Stimulated activated naive CD8-positive, alpha-beta T cell treated with anti-CD3 and anti-CD28 coated beads, Interleukin-15, Interleukin-2, amounts not matched to agents 100 ng/mL and 50 ng/mL, for 24 hours (primary cell): ENCODE data around the gene RNU6-9.

ENCODE experiments used
- H3K27ac Mint-ChIP-seq: one replicate; pipeline ENCODE4 v1.8.0; 2021; ENCODE audit warnings: mild to moderate bottlenecking, mixed read lengths
- H3K27me3 Mint-ChIP-seq: one replicate; pipeline ENCODE4 v1.8.0; 2021; ENCODE audit warnings: mixed read lengths
- H3K36me3 Mint-ChIP-seq: one replicate; pipeline ENCODE4 v1.8.0; 2021; ENCODE audit warnings: low read depth, mixed read lengths
- H3K4me1 Mint-ChIP-seq: one replicate; pipeline ENCODE4 v1.8.0; 2021; ENCODE audit warnings: low read depth, mixed read lengths
- H3K4me3 Mint-ChIP-seq: one replicate; pipeline ENCODE4 v1.8.0; 2021; ENCODE audit warnings: mild to moderate bottlenecking, mixed read lengths
- H3K9me3 Mint-ChIP-seq: one replicate; pipeline ENCODE4 v1.8.0; 2021; ENCODE audit warnings: mixed read lengths

Gene RNU6-9

DNA sequence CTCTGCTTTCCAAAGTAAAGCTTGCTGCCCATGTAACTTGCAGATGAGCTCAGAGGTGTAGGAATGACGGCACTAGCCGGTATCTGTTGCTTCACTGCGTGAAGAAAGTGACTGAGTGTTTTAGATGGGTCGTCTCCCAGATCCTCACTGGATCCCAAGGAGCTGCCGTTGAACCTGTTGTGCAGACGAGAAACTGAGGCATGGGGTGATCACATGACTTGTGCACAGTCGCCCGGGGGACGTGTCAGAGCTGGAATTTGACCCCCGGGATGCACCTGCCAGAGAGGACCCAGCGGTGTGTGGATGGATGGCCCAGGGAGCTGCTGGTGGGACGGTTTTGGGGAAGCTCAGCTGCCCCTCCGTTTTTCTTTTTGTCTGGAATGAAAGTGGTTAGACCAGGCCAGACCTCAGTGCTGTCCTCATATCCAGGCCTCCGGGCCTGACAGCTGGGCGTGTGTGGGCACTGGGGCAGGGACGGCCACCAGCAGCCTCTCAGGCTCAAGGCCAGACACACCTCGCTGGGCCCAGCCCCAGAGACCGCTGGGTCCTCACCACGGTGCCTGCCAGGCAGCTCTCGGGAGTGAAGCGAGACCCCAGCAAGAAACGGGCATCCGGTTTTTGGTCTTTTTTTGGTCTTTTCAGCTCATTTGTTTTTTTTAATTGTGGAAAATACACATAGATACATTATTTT, 45.1 kb downstream of the RNU6-9 start:
- H3K36me3 Mint-ChIP-seq: peaks cover 4% of the 10 kb centered on the region
- H3K4me3 Mint-ChIP-seq: no peak overlapping the region
- peaks cover 5% of the 10 kb centered on the region for H3K27me3 Mint-ChIP-seq
- no peaks in the 10 kb centered on the region for H3K9me3 Mint-ChIP-seq
- no peak overlapping the region for H3K27ac Mint-ChIP-seq
- peaks cover 34% of the 10 kb centered on the region for H3K4me1 Mint-ChIP-seq

DNA sequence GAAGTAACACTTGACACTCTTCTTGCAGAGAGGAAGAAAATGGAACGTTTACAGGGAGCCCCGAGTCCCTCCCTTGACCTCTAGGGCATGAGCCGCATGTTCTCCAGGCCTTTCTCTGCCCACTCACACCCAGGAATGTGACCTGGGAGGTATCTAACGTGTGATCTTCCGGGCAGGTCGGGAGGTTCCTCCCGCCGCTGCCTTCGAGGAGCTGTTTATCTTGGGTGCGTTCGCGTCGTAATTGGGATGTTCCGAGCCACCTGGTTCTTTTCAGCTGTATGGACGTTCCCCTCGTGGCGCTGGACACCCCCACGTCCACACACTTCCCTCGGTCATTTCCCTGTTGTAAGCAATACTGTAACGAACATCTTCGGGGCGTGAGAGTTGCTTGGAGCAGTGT, 46.2 kb downstream of the RNU6-9 start:
- Mint-ChIP-seq H3K27ac (no peak overlapping the region), H3K27me3 (peaks cover 5% of the 10 kb centered on the region), H3K4me3 (no peak overlapping the region), H3K4me1 (peaks cover 34% of the 10 kb centered on the region), H3K9me3 (no peaks in the 10 kb centered on the region), H3K36me3 (peaks cover 4% of the 10 kb centered on the region)

DNA sequence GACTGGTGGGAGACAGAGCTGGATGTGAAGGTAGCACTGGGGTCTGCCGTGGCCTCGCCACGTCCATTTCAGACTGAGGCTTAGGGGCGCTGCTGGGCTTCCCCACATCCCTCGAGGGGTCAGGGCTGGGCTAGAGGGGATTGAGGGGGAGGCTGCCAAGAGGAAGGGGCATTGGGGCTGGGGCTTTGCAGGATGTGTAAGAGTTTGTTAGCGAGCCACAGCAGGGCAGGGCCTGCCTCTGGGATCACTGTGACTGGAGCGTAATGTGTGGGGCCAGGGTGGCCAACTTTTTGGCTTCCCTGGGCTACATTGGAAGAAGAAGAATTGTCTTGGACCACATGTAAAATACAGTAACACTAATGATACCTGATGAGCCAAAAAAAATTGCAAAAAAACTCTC, 46.6 kb downstream of the RNU6-9 start:
- H3K36me3 Mint-ChIP-seq: peaks cover 4% of the 10 kb centered on the region
- peaks cover 5% of the 10 kb centered on the region for H3K27me3 Mint-ChIP-seq
- peaks cover 34% of the 10 kb centered on the region for H3K4me1 Mint-ChIP-seq
- H3K4me3 Mint-ChIP-seq: peak overlapping the region; percentile 70
- H3K27ac Mint-ChIP-seq: peak overlapping the region; percentile 47
- no peaks in the 10 kb centered on the region for H3K9me3 Mint-ChIP-seq

DNA sequence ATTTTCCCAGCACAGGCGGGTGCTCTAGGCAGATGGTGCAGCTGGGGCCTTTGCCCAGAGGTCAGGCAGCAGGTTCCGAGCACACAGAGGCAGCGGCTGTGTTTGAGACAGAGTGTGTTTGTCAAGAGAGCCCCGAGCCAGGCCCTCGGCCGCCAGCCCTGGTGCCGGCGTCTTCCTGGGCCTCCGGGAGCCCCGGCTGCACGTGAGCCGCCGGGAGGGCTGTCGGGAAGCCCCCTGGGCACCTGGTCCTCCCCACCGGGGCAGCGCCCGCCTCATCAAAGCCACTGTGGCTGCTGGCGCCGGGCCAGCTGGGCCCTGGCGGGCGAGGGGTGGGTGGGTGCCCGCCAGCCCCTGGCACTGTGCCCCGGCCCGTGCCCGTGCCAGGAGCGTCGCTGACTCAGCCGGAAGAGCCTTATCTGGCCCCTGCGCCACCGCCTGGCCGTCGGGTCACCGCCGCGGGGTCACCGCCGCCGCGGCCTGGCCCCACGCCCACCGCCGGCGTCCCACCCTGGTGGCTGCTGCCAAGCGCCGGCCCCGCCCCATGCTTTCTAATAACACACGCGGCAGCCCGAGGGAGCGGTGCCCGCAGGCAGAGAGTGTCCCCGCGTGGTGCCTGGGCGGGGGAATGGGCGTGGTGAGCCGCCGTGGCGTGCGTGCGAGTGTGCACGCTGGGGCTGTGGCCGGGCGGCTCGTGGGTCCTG, 47.5 kb downstream of the RNU6-9 start:
- peak overlapping the region; percentile 73 for H3K4me3 Mint-ChIP-seq

DNA sequence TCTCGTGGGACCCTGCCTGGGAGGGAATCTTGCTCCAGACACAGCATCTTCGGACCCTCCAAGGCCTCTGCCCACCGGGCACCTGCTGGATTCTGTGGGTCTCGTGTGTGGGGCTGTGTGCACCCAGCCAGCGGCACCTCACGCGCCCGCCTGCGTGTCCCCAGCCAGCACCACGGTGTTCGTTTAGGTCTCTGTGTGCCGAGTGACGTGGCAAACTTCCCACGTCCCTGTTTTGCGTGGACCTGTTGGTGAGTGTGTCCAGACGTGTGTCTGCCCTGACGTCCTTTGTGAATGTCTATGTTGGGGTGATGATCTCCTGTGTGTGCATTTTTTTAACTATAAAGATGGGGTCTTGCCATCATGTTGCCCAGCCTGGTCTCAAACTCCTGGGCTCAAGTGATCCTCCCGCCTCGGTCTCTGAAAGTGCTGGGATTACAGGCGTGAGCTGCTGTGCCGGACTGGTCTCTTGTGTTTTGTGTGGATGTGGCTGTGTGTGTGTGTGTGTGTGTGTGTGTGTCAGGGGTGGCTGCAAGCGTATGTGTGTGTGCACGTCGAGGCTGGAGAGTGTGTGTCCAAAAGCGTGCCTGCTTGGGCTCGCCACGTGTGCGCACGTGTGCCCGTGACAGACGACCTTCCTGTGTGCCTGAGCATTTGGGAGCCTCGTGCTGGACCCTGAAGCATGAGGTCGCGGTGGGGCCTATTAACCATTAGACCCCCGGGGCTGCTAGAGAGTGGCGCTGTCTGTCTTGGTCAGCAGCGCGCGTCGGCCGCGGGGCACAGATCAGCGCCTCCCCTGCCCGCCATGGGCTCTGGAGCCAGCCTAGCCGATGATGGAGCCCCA, 48.2 kb downstream of the RNU6-9 start:
- peaks cover 5% of the 10 kb centered on the region for H3K27me3 Mint-ChIP-seq

More for the DNA sequence above, 47.5 kb downstream of the RNU6-9 start:
- peaks cover 5% of the 10 kb centered on the region for H3K27me3 Mint-ChIP-seq
- H3K4me1 Mint-ChIP-seq: peaks cover 34% of the 10 kb centered on the region
- H3K9me3 Mint-ChIP-seq: no peaks in the 10 kb centered on the region
- peaks cover 4% of the 10 kb centered on the region for H3K36me3 Mint-ChIP-seq
- peak overlapping the region; percentile 47 for H3K27ac Mint-ChIP-seq

DNA sequence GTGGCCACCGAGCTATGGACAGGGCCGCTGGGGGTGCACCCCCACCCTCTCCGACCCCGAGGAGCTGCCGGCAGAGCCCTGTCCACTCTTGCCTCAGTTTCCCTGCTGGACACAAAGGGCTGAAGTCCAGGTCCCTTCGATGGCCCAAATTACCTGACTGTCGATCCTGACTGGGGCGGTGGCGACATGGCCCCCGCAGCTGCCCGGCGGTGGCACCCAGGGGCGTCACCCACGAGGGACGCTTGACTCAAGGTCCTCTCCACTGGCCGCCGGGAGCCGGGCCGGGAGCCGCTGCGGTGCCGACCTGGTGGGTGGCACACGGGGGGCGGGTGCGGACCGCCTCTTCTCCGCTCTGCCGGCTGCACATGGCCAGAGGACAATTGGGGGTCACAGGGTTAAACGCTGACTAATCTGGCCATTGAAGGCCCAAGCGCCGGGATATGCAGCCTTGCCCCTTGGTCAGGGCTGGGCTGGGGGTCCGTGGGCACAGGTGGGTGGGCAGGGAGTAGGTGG, 48.9 kb downstream of the RNU6-9 start:
- Mint-ChIP-seq H3K4me3 (no peak overlapping the region), H3K4me1 (peaks cover 31% of the 10 kb centered on the region), H3K27ac (no peak overlapping the region), H3K36me3 (peaks cover 3% of the 10 kb centered on the region), H3K9me3 (no peaks in the 10 kb centered on the region), H3K27me3 (peaks cover 5% of the 10 kb centered on the region)

More for the DNA sequence above, 48.2 kb downstream of the RNU6-9 start:
- Mint-ChIP-seq H3K27ac (peak overlapping the region; percentile 71), H3K4me1 (peaks cover 34% of the 10 kb centered on the region), H3K4me3 (peak overlapping the region; percentile 73), H3K36me3 (peaks cover 4% of the 10 kb centered on the region), H3K9me3 (no peaks in the 10 kb centered on the region)
